DMS 273 (cell line): ENCODE measurements around the gene POSTN.
"Not testable (repeated sequence)": the region's sequence is repeated elsewhere in the genome, so short reads cannot be mapped to it uniquely, and the experiment has no call there.

ENCODE experiments used
- DNase-seq: peaks from one replicate; lab custom pipeline; 2025; ENCODE audit not compliant: unreplicated experiment; lab: John Stamatoyannopoulos, UW

The POSTN gene

GRCh38 chr13:37596805-37597204 is 1.8 kb downstream of the POSTN start:
- DNase-seq, result no peak

- no peak for DNase-seq
Observed at GRCh38 chr13:37595162-37595561, 3.4 kb downstream of the POSTN start.

GRCh38 chr13:37594550-37594949 is 4.0 kb downstream of the POSTN start:
- DNase-seq, result no peak

GRCh38 chr13:37589381-37589780 is 9.2 kb downstream of the POSTN start:
- DNase-seq, result not testable (repeated sequence)

GRCh38 chr13:37587236-37587635 is 11.3 kb downstream of the POSTN start:
- no peak for DNase-seq

- DNase-seq, result no peak
Observed at GRCh38 chr13:37586164-37586563, 12.4 kb downstream of the POSTN start.

- DNase-seq, result no peak
Observed at GRCh38 chr13:37585541-37585940, 13.0 kb downstream of the POSTN start.

GRCh38 chr13:37576601-37577000 is 22.0 kb downstream of the POSTN start:
- DNase-seq, result no peak

GRCh38 chr13:37565425-37565824 is 33.1 kb downstream of the POSTN start:
- no peak for DNase-seq

- no peak for DNase-seq
Observed at GRCh38 chr13:37561031-37561430, 37.5 kb downstream of the POSTN start.

- DNase-seq, result no peak
Observed at GRCh38 chr13:37560526-37560925, 38.0 kb downstream of the POSTN start.

GRCh38 chr13:37558766-37559165 is 39.8 kb downstream of the POSTN start:
- not testable (repeated sequence) for DNase-seq

GRCh38 chr13:37546087-37546486 is 52.5 kb downstream of the POSTN start:
- no peak for DNase-seq

- DNase-seq, result no peak
Observed at GRCh38 chr13:37544995-37545394, 53.6 kb downstream of the POSTN start.

- DNase-seq, result no peak
Observed at GRCh38 chr13:37539976-37540605, 58.5 kb downstream of the POSTN start.

- no peak for DNase-seq
Observed at GRCh38 chr13:37539170-37539569, 59.4 kb downstream of the POSTN start.

- DNase-seq, result no peak
Observed at GRCh38 chr13:37535501-37535900, 63.1 kb downstream of the POSTN start.

- DNase-seq, result no peak
Observed at GRCh38 chr13:37534676-37535075, 63.9 kb downstream of the POSTN start.

- no peak for DNase-seq
Observed at GRCh38 chr13:37534181-37534580, 64.4 kb downstream of the POSTN start.

- no peak for DNase-seq
Observed at GRCh38 chr13:37531049-37531448, 67.5 kb downstream of the POSTN start.

- no peak for DNase-seq
Observed at GRCh38 chr13:37529751-37530385, 68.7 kb downstream of the POSTN start.

GRCh38 chr13:37526710-37527473 is 71.7 kb downstream of the POSTN start:
- DNase-seq, result no peak
